Measurements from ENCODE around the gene KRTAP27-1.

DNA sequence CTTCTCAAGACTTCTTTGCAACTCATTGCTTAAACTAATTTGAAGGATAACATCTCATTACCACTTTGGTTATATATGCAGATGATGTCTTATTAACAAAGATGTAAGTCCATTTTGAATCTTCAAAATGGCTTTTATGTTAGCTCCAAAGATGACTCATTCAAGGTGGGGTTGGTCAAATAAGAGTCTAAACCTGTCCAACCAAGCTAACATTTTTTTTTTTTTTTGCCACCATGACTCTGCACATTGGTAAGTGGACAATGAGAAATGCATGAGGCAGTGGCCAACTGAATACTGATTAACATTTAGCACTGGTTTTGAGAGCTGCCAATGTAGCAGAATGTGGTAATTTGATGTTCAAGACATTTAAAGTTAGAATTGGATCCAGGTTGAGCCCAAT, 278 bp upstream of the KRTAP27-1 start:
- TF ChIP-seq, protein P1, sequence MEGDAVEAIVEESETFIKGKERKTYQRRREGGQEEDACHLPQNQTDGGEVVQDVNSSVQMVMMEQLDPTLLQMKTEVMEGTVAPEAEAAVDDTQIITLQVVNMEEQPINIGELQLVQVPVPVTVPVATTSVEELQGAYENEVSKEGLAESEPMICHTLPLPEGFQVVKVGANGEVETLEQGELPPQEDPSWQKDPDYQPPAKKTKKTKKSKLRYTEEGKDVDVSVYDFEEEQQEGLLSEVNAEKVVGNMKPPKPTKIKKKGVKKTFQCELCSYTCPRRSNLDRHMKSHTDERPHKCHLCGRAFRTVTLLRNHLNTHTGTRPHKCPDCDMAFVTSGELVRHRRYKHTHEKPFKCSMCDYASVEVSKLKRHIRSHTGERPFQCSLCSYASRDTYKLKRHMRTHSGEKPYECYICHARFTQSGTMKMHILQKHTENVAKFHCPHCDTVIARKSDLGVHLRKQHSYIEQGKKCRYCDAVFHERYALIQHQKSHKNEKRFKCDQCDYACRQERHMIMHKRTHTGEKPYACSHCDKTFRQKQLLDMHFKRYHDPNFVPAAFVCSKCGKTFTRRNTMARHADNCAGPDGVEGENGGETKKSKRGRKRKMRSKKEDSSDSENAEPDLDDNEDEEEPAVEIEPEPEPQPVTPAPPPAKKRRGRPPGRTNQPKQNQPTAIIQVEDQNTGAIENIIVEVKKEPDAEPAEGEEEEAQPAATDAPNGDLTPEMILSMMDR (conservative IDR thresholded peaks at IDR 0.05; ENCODE audit: low read depth, low read length), result no peak
- no peak for TF ChIP-seq EZH2 (IDR thresholded peaks at IDR 0.05; ENCODE audit: borderline replicate concordance, low read depth, low read length, poor library complexity, severe bottlenecking)
